H1 (cell line): Measurements from ENCODE around the gene ENTPD1. TPM values are rescaled to one million over a fixed set of nuclear protein-coding genes. Genes with fewer than 3 reads are reported as not detected.

Source experiments
- CTCF ChIA-PET: fragments of 300-600 bp; sonication (Branson Sonifier 250); formaldehyde crosslinking; loops from one replicate; lab custom pipeline; 2021; ENCODE audit not compliant: partially characterized antibody; lab: Charles Lee
- POLR2A ChIA-PET: fragments of 300-600 bp; sonication (Branson Sonifier 250); formaldehyde crosslinking; loops from one replicate; lab custom pipeline; 2021; ENCODE audit warnings: inconsistent platforms; ENCODE audit not compliant: partially characterized antibody; lab: Charles Lee
- DNase-seq, 2 experiments: peaks; one replicate each; pipeline versions ENCODE4 v3.0.0 to v3.0.0-alpha.2; 2010 to 2022; ENCODE audit warnings: low spot score in 2 of 2, low read depth in 1 of 2, mixed read lengths in 1 of 2
- FAIRE-seq: peaks from 2 replicates; lab custom pipeline; 2011; peaks lifted over from hg19 to GRCh38; lab: Jason Lieb, UNC
- H2AFZ ChIP-seq: 2 replicates; pipeline ENCODE4 v1.8.1; 2012; ENCODE audit warnings: low read length, inconsistent platforms
- H2AK5ac ChIP-seq: 2 replicates; pipeline ENCODE4 v1.6.1; 2013; ENCODE audit warnings: low read depth, low read length
- H2BK120ac ChIP-seq: replicated peaks from 2 replicates; pipeline ENCODE3; 2013; ENCODE audit warnings: low read depth, low read length, inconsistent platforms
- H2BK12ac ChIP-seq: 2 replicates; pipeline ENCODE4 v1.6.1; 2013; ENCODE audit warnings: low read depth, low read length
- H2BK15ac ChIP-seq: 2 replicates; pipeline ENCODE4 v1.6.1; 2013; ENCODE audit warnings: low read length
- H2BK20ac ChIP-seq: 2 replicates; pipeline ENCODE4 v1.6.1; 2013; ENCODE audit warnings: low read length
- H2BK5ac ChIP-seq: 2 replicates; pipeline ENCODE4 v1.6.1; 2013; ENCODE audit warnings: low read depth, low read length
- H3K14ac ChIP-seq: 2 replicates; pipeline ENCODE4 v1.6.1; 2013; ENCODE audit warnings: inconsistent platforms; ENCODE audit not compliant: insufficient read length
- H3K18ac ChIP-seq: 2 replicates; pipeline ENCODE4 v1.6.1; 2013; ENCODE audit warnings: low read length; ENCODE audit errors: extremely low read depth
- H3K23ac ChIP-seq: 2 replicates; pipeline ENCODE4 v1.6.1; 2013; ENCODE audit warnings: inconsistent platforms; ENCODE audit not compliant: insufficient read length
- H3K23me2 ChIP-seq: 2 replicates; pipeline ENCODE4 v1.6.1; 2013; ENCODE audit warnings: low read depth, low read length
- H3K27ac ChIP-seq: 2 replicates; pipeline ENCODE4 v1.6.1; 2011; ENCODE audit warnings: low read depth, low read length, inconsistent platforms
- H3K27me3 ChIP-seq, 4 experiments: replicated peaks in 1 of 4; 1 replicate in 1 of 4; 2 replicates in 3 of 4; pipeline versions ENCODE4 v1.6.1 to v1.8.1; 2011 to 2013; ENCODE audit warnings: low read length in 3 of 4, mild to moderate bottlenecking in 3 of 4, inconsistent platforms in 2 of 4, mixed read lengths in 2 of 4, moderate library complexity in 1 of 4; ENCODE audit not compliant: control insufficient read depth in 3 of 4, insufficient read depth in 3 of 4; ENCODE audit errors: extremely low read depth in 1 of 4
- H3K36me3 ChIP-seq, 4 experiments: 2 replicates each; pipeline versions ENCODE4 v1.6.1 to v1.8.1; 2011 to 2013; ENCODE audit warnings: mild to moderate bottlenecking in 4 of 4, low read length in 3 of 4, moderate library complexity in 2 of 4, control low read depth in 1 of 4, inconsistent platforms in 1 of 4; ENCODE audit not compliant: insufficient read depth in 4 of 4, control insufficient read depth in 2 of 4
- H3K4ac ChIP-seq: replicated peaks from 2 replicates; pipeline ENCODE3; 2013; ENCODE audit warnings: low read length, low read depth, mixed read lengths, inconsistent platforms; ENCODE audit not compliant: insufficient read length
- H3K4me1 ChIP-seq, 4 experiments: replicated peaks in 1 of 4; 1 replicate in 1 of 4; 2 replicates in 3 of 4; pipeline versions ENCODE4 v1.6.1 to v1.8.1; 2011 to 2013; ENCODE audit warnings: low read length in 3 of 4, inconsistent platforms in 2 of 4, mixed read lengths in 1 of 4; ENCODE audit not compliant: insufficient read depth in 4 of 4, control insufficient read depth in 3 of 4
- H3K4me2 ChIP-seq, 2 experiments: 2 replicates each; pipeline versions ENCODE4 v1.6.1 to v1.8.1; 2011 to 2013; ENCODE audit warnings: low read depth in 2 of 2, low read length in 2 of 2, control low read depth in 1 of 2, inconsistent platforms in 1 of 2, mild to moderate bottlenecking in 1 of 2; ENCODE audit not compliant: insufficient read depth in 1 of 2
- H3K4me3 ChIP-seq, 4 experiments: fragments of 200-600, 300-600 bp in 1 of 4; sonication (generic), shearing (Covaris generic), sonication (Bioruptor Twin) in 1 of 4; 2 replicates each; pipeline versions ENCODE4 v1.5.1 to v1.8.1; 2011 to 2016; ENCODE audit warnings: low read length in 4 of 4, low read depth in 3 of 4, control low read depth in 2 of 4, inconsistent platforms in 2 of 4, mild to moderate bottlenecking in 2 of 4, mixed read lengths in 1 of 4, moderate library complexity in 1 of 4; ENCODE audit not compliant: insufficient read depth in 2 of 4; ENCODE audit errors: extremely low read depth in 1 of 4
- H3K56ac ChIP-seq: replicated peaks from 2 replicates; pipeline ENCODE3; 2013; ENCODE audit warnings: low read depth, mild to moderate bottlenecking, mixed read lengths, low read length, inconsistent platforms; ENCODE audit not compliant: insufficient read length
- H3K79me1 ChIP-seq: 2 replicates; pipeline ENCODE4 v1.6.1; 2013; ENCODE audit warnings: low read depth, low read length, control low read depth
- H3K79me2 ChIP-seq, 2 experiments: 2 replicates each; pipeline versions ENCODE4 v1.6.1 to v1.8.1; 2012 to 2013; ENCODE audit warnings: low read length in 2 of 2, mild to moderate bottlenecking in 2 of 2, inconsistent platforms in 1 of 2; ENCODE audit not compliant: insufficient read depth in 2 of 2, control insufficient read depth in 1 of 2
- H3K9ac ChIP-seq, 4 experiments: replicated peaks in 1 of 4; 1 replicate in 1 of 4; 2 replicates in 3 of 4; pipeline versions ENCODE4 v1.6.1 to v1.8.1; 2011 to 2013; ENCODE audit warnings: low read depth in 3 of 4, low read length in 3 of 4, control low read depth in 2 of 4, mild to moderate bottlenecking in 2 of 4, moderate library complexity in 2 of 4, inconsistent platforms in 1 of 4; ENCODE audit errors: extremely low read depth in 1 of 4
- H3K9me3 ChIP-seq, 2 experiments: 2 replicates each; pipeline versions ENCODE4 v1.6.1 to v1.8.1; 2012 to 2013; ENCODE audit warnings: mild to moderate bottlenecking in 2 of 2, moderate library complexity in 2 of 2, control low read depth in 1 of 2, inconsistent platforms in 1 of 2, low read depth in 1 of 2, low read length in 1 of 2, mixed read lengths in 1 of 2; ENCODE audit not compliant: insufficient read depth in 2 of 2
- H4K20me1 ChIP-seq, 2 experiments: replicated peaks in 1 of 2; 2 replicates each; pipeline versions ENCODE3 to v1.8.1; 2011 to 2013; ENCODE audit warnings: inconsistent platforms in 2 of 2, low read length in 2 of 2, mild to moderate bottlenecking in 1 of 2; ENCODE audit not compliant: insufficient read depth in 2 of 2, control insufficient read depth in 1 of 2
- H4K5ac ChIP-seq: 2 replicates; pipeline ENCODE4 v1.6.1; 2013; ENCODE audit warnings: low read length, low read depth, mixed read lengths, inconsistent platforms; ENCODE audit not compliant: insufficient read length
- H4K8ac ChIP-seq: 2 replicates; pipeline ENCODE4 v1.8.0; 2013; ENCODE audit warnings: mild to moderate bottlenecking, moderate library complexity, low read length, inconsistent platforms; ENCODE audit not compliant: insufficient read depth; ENCODE audit errors: extremely low read depth
- H4K91ac ChIP-seq: replicated peaks from 2 replicates; pipeline ENCODE3; 2013; ENCODE audit warnings: low read length, mixed read lengths, inconsistent platforms; ENCODE audit not compliant: insufficient read length
- ATF2 ChIP-seq: IDR thresholded peaks from 2 replicates; pipeline ENCODE4 v1.6.1; 2012; ENCODE audit warnings: low read length, inconsistent platforms
- CBX8 ChIP-seq: fragments of 300-800, 300-1000 bp; sonication (generic); IDR thresholded peaks from 2 replicates; pipeline ENCODE4 v1.7.1; 2016; ENCODE audit warnings: low read depth, low read length, borderline replicate concordance
- CHD1 ChIP-seq: IDR thresholded peaks from 2 replicates; pipeline ENCODE4 v1.6.1; 2012; ENCODE audit warnings: low read depth, low read length, improper control_type of control experiment
- CHD2 ChIP-seq: IDR thresholded peaks from 2 replicates; pipeline ENCODE4 v1.6.1; 2012; ENCODE audit warnings: low read length, improper control_type of control experiment
- GABPA ChIP-seq: IDR thresholded peaks from 2 replicates; pipeline ENCODE4 v1.6.1; 2011; ENCODE audit warnings: mild to moderate bottlenecking, low read length, moderate library complexity, borderline replicate concordance; ENCODE audit not compliant: insufficient read depth
- HDAC2 ChIP-seq, 2 experiments: fragments of 300-600 bp in 1 of 2; sonication (generic) in 1 of 2; IDR thresholded peaks; 2 replicates each; pipeline ENCODE4 v1.6.1; 2011 to 2012; ENCODE audit warnings: low read depth in 2 of 2, low read length in 2 of 2, mild to moderate bottlenecking in 2 of 2, moderate library complexity in 2 of 2, borderline replicate concordance in 1 of 2, inconsistent platforms in 1 of 2
- MAX ChIP-seq: IDR thresholded peaks from 2 replicates; pipeline ENCODE4 v1.6.1; 2012; ENCODE audit warnings: inconsistent platforms
- NANOG ChIP-seq: IDR thresholded peaks from 2 replicates; pipeline ENCODE4 v1.6.1; 2011; ENCODE audit warnings: low read length, low read depth, mild to moderate bottlenecking, inconsistent platforms; ENCODE audit not compliant: insufficient read depth, poor library complexity, severe bottlenecking
- SP1 ChIP-seq: IDR thresholded peaks from 2 replicates; pipeline ENCODE4 v1.6.1; 2011; ENCODE audit warnings: low read depth, low read length
- TCF12 ChIP-seq: IDR thresholded peaks from 2 replicates; pipeline ENCODE4 v1.6.1; 2011; ENCODE audit warnings: low read depth, mild to moderate bottlenecking, low read length
- WGBS, 2 experiments: shearing (Covaris generic) in 1 of 2; methylation state at CpG; one replicate each; pipeline versions ENCODE4 v1.1.6 to v1.1.7; 2013 to 2015; ENCODE audit warnings: low lambda C conversion rate in 2 of 2, mixed read lengths in 2 of 2, inconsistent platforms in 1 of 2, low coverage in 1 of 2, missing lambda C conversion rate in 1 of 2; ENCODE audit not compliant: insufficient replicate concordance in 2 of 2, insufficient coverage in 1 of 2, insufficient read length in 1 of 2; ENCODE audit errors: extremely low coverage in 1 of 2, missing lambda C conversion rate in 1 of 2; 5-methylcytosine and 5-hydroxymethylcytosine counted together
- polyA plus RNA-seq, 7 experiments: library from polyadenylated mRNA; depleted of rRNA in 3 of 7; stranded (reverse) in 5 of 7; unstranded in 2 of 7; fragments of >200 nt in 5 of 7; fragments of 200-250 nt in 2 of 7; gene quantifications; 1 replicate in 5 of 7; 2 replicates in 1 of 7; 4 replicates in 1 of 7; pipeline versions ENCODE4 v1.2.1 to v1.2.3, GENCODE V29; 2011 to 2013; ENCODE audit warnings: missing spikeins in 2 of 7, mixed read lengths in 2 of 7
- total RNA-seq: library from RNA; stranded (reverse); fragmentation: NEBNext Ultra II Directional; extraction: Animal tissue kit (Norgen Biotek cat#: 25700); gene quantifications from 2 replicates; pipeline ENCODE4 v1.2.1, GENCODE V29; 2021

The ENTPD1 gene
- total and polyA plus RNA-seq, 2 of the 8 experiments (the other 6 are each of a cell fraction or from before 2014, with no cell fraction given), result 2.2 to 2.5 TPM

GRCh38 chr10:95770084-95770720, 14.2 kb downstream of the ENTPD1 start:
- WGBS, 2 experiments, result 76% methylated on average over 4 of the region's 4 CpGs; no CpG with 5 or more reads in 1 of the 2 experiments
- H3K27me3 ChIP-seq, result no peaks in the 10 kb centered on the region
- no peak overlapping the region for H3K4me3 ChIP-seq
- no peak overlapping the region for H2BK12ac ChIP-seq
- H4K20me1 ChIP-seq, result no peaks in the 10 kb centered on the region
- H3K18ac ChIP-seq, result no peak overlapping the region
- H3K4me1 ChIP-seq, result peaks cover 0 to 7% (median 0%) of the 10 kb centered on the region in 4 experiments; a peak in 2 of 7 replicates
- no peaks in the 10 kb centered on the region for H3K36me3 ChIP-seq
- H2AK5ac ChIP-seq, result no peak overlapping the region
- DNase-seq (no peak), FAIRE-seq (no peak)
- H4K8ac ChIP-seq, result no peak overlapping the region
- no peak overlapping the region for H2BK15ac ChIP-seq
- no peak overlapping the region for H3K14ac ChIP-seq
- no peak overlapping the region for H2BK5ac ChIP-seq
- H3K79me1 ChIP-seq, result no peaks in the 10 kb centered on the region
- ChIA-PET POLR2A (no interaction called here), CTCF (no interaction called here)
- peak overlapping the region; percentile 91 for H2AFZ ChIP-seq
- no peak overlapping the region for H3K23ac ChIP-seq
- no peak overlapping the region for H3K56ac ChIP-seq
- no peak overlapping the region for H2BK20ac ChIP-seq
- no peak overlapping the region for H3K9ac ChIP-seq
- no peak overlapping the region for H2BK120ac ChIP-seq
- no peak overlapping the region for H3K27ac ChIP-seq
- H3K79me2 ChIP-seq, result no peaks in the 10 kb centered on the region
- no peak overlapping the region for H4K91ac ChIP-seq
- H3K4ac ChIP-seq, result no peak overlapping the region
- peaks cover 0 to 3% of the 10 kb centered on the region in 2 experiments; a peak in 2 of 4 replicates for H3K9me3 ChIP-seq
- H4K5ac ChIP-seq, result no peak overlapping the region
- no peaks in the 10 kb centered on the region; the same call in 1 of the 2 replicates for H3K23me2 ChIP-seq
- 0 out of 4 replicates have a peak overlapping the region, but pooled peaks of 1 of the 2 experiments have one; percentile 36 for H3K4me2 ChIP-seq
- TF ChIP-seq ATF2 (no peak), SP1 (no peak), NANOG (no peak), CBX8 (no peak), GABPA (no peak), TCF12 (no peak), CHD1 (no peak), MAX (no peak), CHD2 (no peak), HDAC2 (IDR thresholded peaks at IDR 0.05; ENCODE audit: borderline replicate concordance in 1 of 2, low read depth in 2 of 2, low read length in 2 of 2) (no peak)
